Measurements from ENCODE around the gene ARRDC2. TPM values are rescaled to one million over a fixed set of nuclear protein-coding genes. Genes with fewer than 3 reads are reported as not detected.

Gene ARRDC2
- total RNA-seq, 1 donor from 2014 or later, result 13.4 TPM

DNA sequence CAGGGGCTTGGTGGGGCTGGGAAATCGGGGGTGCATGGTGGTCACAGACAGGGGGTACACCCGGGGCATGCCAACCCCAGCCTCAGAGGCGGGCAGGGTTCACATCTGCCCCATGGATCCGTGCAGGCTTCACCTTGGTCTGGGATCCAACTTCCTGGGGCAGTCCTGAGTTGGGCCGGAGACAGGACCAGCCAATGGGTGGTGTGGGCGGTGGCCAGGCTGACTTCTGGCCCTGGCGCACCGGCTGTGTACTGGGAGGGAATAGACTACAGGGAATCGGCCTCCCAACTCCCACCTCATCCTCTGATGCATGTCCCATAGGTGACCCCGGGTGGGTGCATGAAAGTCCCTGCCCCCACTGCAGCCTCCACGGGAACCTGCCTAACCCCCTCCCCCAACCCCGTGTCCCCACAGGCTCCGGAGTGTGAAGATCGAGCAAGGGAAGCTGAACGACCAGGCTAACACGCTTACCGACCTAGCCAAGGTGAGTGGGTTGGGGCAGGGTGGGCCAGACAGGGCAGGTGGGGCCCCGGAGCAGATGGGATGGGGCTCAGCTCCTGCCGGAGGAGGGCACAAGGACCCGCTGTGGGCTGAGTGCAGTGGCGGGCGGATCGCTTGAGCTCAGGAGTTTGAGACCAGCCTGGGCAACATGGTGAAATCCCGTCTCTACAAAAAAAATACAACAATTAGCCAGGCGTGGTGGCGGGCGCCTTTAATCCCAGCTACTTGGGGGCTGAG lies 14.7 kb upstream of the ARRDC2 start:
- no peak for DNase-seq (ENCODE audit: low read depth)
- no peak for TF ChIP-seq CTCF (conservative IDR thresholded peaks at IDR 0.05; ENCODE audit: low read depth, low read length)
- no peak overlapping the region for H3K4me3 ChIP-seq (ENCODE audit: low read depth, low read length)

GRCh38 chr19:17996826-17997316 lies 11.1 kb upstream of the ARRDC2 start:
- H3K4me3 ChIP-seq (ENCODE audit: low read depth, low read length), result no peak overlapping the region
- DNase-seq (ENCODE audit: low read depth), result no peak
- TF ChIP-seq CTCF (conservative IDR thresholded peaks at IDR 0.05; ENCODE audit: low read depth, low read length), result peak; percentile 87

DNA sequence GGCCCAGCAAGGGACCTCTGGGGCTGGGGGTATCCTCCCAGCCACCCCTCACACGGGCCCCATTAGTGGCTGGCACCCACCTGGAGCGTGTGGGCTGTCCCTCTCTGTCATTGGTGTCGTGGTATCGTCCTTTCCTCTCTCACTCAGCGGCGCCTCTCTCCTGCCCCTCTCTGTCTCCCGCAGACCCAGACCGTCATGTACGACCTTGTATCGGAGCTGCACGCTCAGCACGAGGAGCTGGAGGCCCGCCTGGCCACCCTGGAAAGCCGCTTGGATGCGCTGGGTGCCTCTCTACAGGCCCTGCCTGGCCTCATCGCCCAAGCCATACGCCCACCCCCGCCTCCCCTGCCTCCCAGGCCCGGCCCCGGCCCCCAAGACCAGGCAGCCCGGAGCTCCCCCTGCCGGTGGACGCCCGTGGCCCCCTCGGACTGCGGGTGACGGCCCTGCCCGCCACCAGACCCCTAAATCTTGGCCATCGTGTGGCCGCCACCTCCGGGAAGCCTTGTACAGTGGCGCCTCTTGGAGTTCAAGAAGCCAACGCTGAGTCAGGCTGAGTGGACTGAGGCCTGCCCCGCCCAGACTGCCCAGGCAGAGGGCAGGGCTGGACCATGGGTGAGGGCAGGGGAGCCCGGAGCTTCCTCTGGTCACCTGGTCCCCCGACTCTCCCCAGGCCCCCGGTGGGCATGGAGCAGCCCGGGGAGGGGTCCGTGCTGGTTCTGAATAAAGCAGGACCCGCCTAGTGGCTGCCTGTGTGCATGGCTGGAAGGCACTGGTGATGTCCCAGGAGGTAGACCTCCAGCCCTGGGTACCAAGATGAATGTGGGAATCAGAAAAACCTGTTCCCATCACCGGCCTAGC lies 9.8 kb upstream of the ARRDC2 start:
- no peak overlapping the region for H3K4me3 ChIP-seq (ENCODE audit: low read depth, low read length)
- peak; percentile 20 for TF ChIP-seq CTCF (conservative IDR thresholded peaks at IDR 0.05; ENCODE audit: low read depth, low read length)
- no peak for DNase-seq (ENCODE audit: low read depth)

- TF ChIP-seq CTCF (conservative IDR thresholded peaks at IDR 0.05; ENCODE audit: low read depth, low read length), result no peak
- DNase-seq (ENCODE audit: low read depth), result no peak
- H3K4me3 ChIP-seq (ENCODE audit: low read depth, low read length), result no peak overlapping the region
Measured at GRCh38 chr19:17998827-17999150, 9.2 kb upstream of the ARRDC2 start.

- no peak overlapping the region for H3K4me3 ChIP-seq (ENCODE audit: low read depth, low read length)
- no peak for DNase-seq (ENCODE audit: low read depth)
- no peak for TF ChIP-seq CTCF (conservative IDR thresholded peaks at IDR 0.05; ENCODE audit: low read depth, low read length)
Measured at GRCh38 chr19:17999684-18000479, 8.1 kb upstream of the ARRDC2 start.

- H3K4me3 ChIP-seq (ENCODE audit: low read depth, low read length), result peak overlapping the region; percentile 70
- TF ChIP-seq CTCF (conservative IDR thresholded peaks at IDR 0.05; ENCODE audit: low read depth, low read length), result no peak
Measured at GRCh38 chr19:18000480-18000914, 7.5 kb upstream of the ARRDC2 start.

More at GRCh38 chr19:18000480-18000914, 7.5 kb upstream of the ARRDC2 start:
- DNase-seq (ENCODE audit: low read depth), result no peak
